Inflammatory macrophage treated with lipopolysaccharide for 4 hours (primary cell): ENCODE data around the gene MYO15A.

Experiments used
- DNase-seq: peaks from one replicate; pipeline ENCODE4 v3.0.0-alpha.2; 2020

MYO15A gene

GRCh38 chr17:18159551-18160120 lies 51.1 kb downstream of the MYO15A start:
- DNase-seq = no peak

GRCh38 chr17:18160128-18160856 lies 51.7 kb downstream of the MYO15A start:
- no peak for DNase-seq

- DNase-seq = peak; percentile 36
Measured at GRCh38 chr17:18161207-18162145, 52.9 kb downstream of the MYO15A start.

GRCh38 chr17:18163547-18163946 lies 55.0 kb downstream of the MYO15A start:
- no peak for DNase-seq

GRCh38 chr17:18166894-18167293 lies 58.3 kb downstream of the MYO15A start:
- DNase-seq = no peak

- no peak for DNase-seq
Measured at GRCh38 chr17:18167421-18167820, 58.9 kb downstream of the MYO15A start.

GRCh38 chr17:18172531-18173278 lies 64.1 kb downstream of the MYO15A start:
- DNase-seq = no peak

- DNase-seq = no peak
Measured at GRCh38 chr17:18173740-18174139, 65.2 kb downstream of the MYO15A start.

GRCh38 chr17:18176176-18176575 lies 67.6 kb downstream of the MYO15A start:
- peak; percentile 84 for DNase-seq

GRCh38 chr17:18177133-18177532 lies 68.6 kb downstream of the MYO15A start:
- no peak for DNase-seq

GRCh38 chr17:18177722-18178121 lies 69.2 kb downstream of the MYO15A start:
- no peak for DNase-seq

- DNase-seq = no peak
Measured at GRCh38 chr17:18179196-18179595, 70.6 kb downstream of the MYO15A start.

GRCh38 chr17:18179804-18180203 lies 71.2 kb downstream of the MYO15A start:
- DNase-seq = no peak

GRCh38 chr17:18181358-18181757 lies 72.8 kb downstream of the MYO15A start:
- DNase-seq = no peak

GRCh38 chr17:18182110-18182977 lies 73.8 kb downstream of the MYO15A start:
- DNase-seq = no peak

- DNase-seq = peak; percentile 87
Measured at GRCh38 chr17:18182978-18183333, 74.4 kb downstream of the MYO15A start.

- peak; percentile 100 for DNase-seq
Measured at GRCh38 chr17:18183334-18184142, 75.0 kb downstream of the MYO15A start, which contains the start of gene ALKBH5. Gene ALKBH5, plus strand, starts transcription at chr17:18183828. Its CDS starts 416 bp downstream, at chr17:18184244.

- peak; percentile 78 for DNase-seq
Measured at GRCh38 chr17:18184143-18185031, 75.8 kb downstream of the MYO15A start.

- DNase-seq = no peak
Measured at GRCh38 chr17:18185391-18185790, 76.8 kb downstream of the MYO15A start.
